ENCODE measurements around the gene COBLL1. TPM values are rescaled to one million over a fixed set of nuclear protein-coding genes. Genes with fewer than 3 reads are reported as not detected.

COBLL1 gene
- total RNA-seq, 1 experiment from 2014 or later: 16.2 TPM

DNA sequence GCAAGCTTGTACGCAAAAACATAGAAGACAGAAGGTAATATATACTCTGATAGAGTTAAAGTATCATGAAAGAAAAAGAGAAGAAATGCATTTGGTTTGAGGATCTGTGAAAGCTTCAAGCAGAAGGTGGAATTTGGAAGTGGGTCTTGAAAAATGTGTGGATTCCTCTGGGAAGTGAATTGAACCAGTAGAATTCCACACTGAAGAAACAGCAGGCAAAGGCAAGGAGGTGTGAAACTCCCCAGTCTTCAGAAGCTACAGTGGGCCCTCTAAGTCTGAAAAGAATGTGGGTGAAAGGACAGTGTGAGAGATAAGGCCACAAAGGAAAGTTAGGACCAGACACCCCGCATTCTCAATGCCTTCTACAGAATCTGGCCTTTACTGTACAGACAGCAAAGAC is 25.6 kb downstream of the COBLL1 start:
- H3K9me3 ChIP-seq (replicated peaks): no peaks in the 10 kb centered on the region
- no peaks in the 10 kb centered on the region for H3K36me3 ChIP-seq
- DNase-seq: no peak
- no peaks in the 10 kb centered on the region for H3K4me1 ChIP-seq
- no peaks in the 10 kb centered on the region for H3K27me3 ChIP-seq
- H3K4me3 ChIP-seq: no peak overlapping the region
- no peak overlapping the region for H3K27ac ChIP-seq

DNA sequence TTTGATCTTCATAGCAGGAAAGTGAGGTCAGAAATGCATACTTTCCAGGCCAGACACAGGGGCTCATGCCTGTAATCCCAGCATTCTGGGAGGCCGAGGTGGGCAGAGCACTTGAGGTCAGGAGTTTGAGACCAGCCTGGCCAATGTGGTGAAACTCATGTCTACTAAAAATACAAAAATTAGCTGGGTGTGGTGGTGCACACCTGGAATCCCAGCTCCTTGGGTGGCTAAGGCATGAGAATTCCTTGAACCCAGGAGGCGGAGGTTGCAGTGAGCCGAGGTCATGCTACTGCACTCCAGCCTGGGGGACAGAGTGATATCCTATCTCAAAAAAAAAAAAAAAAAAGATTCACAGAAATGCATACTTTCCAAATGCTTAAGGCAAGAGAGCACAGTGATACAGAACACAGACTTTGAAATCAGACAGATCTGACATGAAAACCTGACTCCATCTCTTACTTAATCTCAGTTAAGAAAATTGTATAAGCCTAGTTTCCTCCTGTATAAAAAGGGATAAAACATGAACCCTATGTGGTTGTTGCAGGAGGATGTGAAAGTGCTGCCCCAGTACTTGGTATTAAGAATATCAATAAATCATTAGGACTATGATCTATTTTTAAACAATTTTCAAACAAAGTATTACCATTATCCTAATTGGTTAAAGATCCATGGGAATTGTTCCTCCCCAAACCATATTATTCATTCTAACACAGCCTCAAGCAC is 26.4 kb downstream of the COBLL1 start:
- Histone ChIP-seq H3K4me3 (no peak overlapping the region), H3K9me3 (replicated peaks) (no peaks in the 10 kb centered on the region), H3K4me1 (no peaks in the 10 kb centered on the region), H3K36me3 (no peaks in the 10 kb centered on the region), H3K27me3 (no peaks in the 10 kb centered on the region), H3K27ac (no peak overlapping the region)
- no peak for DNase-seq

DNA sequence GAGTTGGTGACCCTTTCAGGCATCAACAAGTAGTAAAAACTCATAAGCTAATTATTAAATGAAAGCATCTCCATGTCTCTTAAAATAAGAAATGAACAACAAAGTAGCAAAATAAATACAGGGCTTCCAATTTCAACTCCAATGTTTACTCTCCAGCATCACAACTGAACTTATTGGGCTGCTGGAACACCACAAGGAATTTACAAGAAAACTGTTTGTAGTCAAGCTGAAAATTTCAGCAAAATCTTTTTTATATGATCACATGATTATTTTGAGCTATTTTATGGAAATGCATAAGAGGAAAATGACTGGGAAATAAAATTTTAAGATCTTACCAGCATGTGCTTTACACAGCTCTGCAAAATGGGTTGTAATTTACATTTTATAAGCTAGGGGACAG is 28.1 kb downstream of the COBLL1 start:
- Histone ChIP-seq H3K4me1 (peaks cover 9% of the 10 kb centered on the region), H3K9me3 (replicated peaks) (no peaks in the 10 kb centered on the region), H3K27ac (no peak overlapping the region), H3K36me3 (no peaks in the 10 kb centered on the region), H3K4me3 (no peak overlapping the region), H3K27me3 (no peaks in the 10 kb centered on the region)
- no peak for DNase-seq

DNA sequence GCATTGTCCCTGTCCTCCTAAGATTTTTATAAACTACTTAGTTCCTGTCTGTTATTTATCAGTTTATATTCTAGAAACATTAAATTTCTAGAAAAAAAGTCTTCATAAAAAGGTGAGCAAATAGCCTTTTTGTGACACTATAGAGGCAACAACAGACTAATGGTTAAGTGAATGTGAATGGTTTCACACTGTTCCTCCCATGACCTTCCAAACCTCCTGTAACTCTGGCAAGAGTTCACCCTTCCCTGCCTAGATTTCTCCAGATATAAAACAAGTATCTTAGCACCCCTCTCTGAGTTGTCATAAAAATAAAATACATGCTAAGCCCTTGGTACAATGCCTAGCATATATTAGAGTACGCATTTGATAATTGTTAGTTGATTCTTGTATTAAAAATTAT is 29.2 kb downstream of the COBLL1 start:
- H3K27ac ChIP-seq: no peak overlapping the region
- no peak overlapping the region for H3K4me3 ChIP-seq
- H3K27me3 ChIP-seq: no peaks in the 10 kb centered on the region
- H3K4me1 ChIP-seq: peaks cover 15% of the 10 kb centered on the region
- no peak for DNase-seq
- no peaks in the 10 kb centered on the region for H3K36me3 ChIP-seq
- no peaks in the 10 kb centered on the region for H3K9me3 ChIP-seq (replicated peaks)

- Histone ChIP-seq H3K27me3 (no peaks in the 10 kb centered on the region), H3K36me3 (no peaks in the 10 kb centered on the region), H3K4me1 (peaks cover 15% of the 10 kb centered on the region), H3K4me3 (no peak overlapping the region), H3K27ac (no peak overlapping the region), H3K9me3 (replicated peaks) (no peaks in the 10 kb centered on the region)
- no peak for DNase-seq
Observed at GRCh38 chr2:164811819-164812218, 29.8 kb downstream of the COBLL1 start.

- Histone ChIP-seq H3K9me3 (replicated peaks) (no peaks in the 10 kb centered on the region), H3K27ac (no peak overlapping the region), H3K36me3 (no peaks in the 10 kb centered on the region), H3K4me3 (no peak overlapping the region), H3K4me1 (peaks cover 15% of the 10 kb centered on the region), H3K27me3 (no peaks in the 10 kb centered on the region)
- DNase-seq: no peak
Observed at GRCh38 chr2:164810843-164811242, 30.8 kb downstream of the COBLL1 start.

- peaks cover 15% of the 10 kb centered on the region for H3K4me1 ChIP-seq
- H3K36me3 ChIP-seq: no peaks in the 10 kb centered on the region
- no peaks in the 10 kb centered on the region for H3K9me3 ChIP-seq (replicated peaks)
- H3K27ac ChIP-seq: peak overlapping the region; percentile 16
- H3K27me3 ChIP-seq: no peaks in the 10 kb centered on the region
- peak in 1 of 2 experiments; percentile 35 for DNase-seq
- H3K4me3 ChIP-seq: no peak overlapping the region
Observed at GRCh38 chr2:164808776-164809175, 32.8 kb downstream of the COBLL1 start.

GRCh38 chr2:164803776-164804466 is 37.7 kb downstream of the COBLL1 start:
- Histone ChIP-seq H3K27ac (no peak overlapping the region), H3K9me3 (replicated peaks) (no peaks in the 10 kb centered on the region)

DNA sequence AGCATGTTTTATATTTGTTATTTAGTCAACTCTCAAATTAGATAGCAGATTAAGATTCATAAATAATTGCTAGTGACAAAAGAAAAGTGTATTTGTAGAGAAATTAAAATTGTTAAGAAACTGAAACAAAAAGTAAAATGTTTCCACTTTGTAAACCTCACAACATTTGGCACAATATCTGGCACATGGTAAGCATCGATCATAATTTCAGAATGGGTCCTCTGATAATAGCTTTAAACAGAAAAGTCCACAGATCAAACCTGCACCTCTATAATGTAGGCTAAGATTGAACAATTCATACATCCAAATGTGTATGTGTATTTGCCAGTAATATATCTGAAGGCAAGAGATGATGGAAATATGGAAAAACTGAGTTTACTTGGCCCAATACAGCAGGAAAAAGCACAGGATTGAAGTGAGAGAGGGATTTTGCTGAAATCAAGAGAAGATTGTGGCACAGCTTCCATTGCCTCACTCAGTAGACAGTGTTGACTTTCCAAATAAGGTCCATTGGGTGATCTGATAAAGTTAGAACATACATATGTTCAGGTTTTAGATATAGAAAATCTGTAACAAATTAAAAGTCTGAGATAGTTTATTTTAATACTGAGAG is 39.4 kb downstream of the COBLL1 start:
- Histone ChIP-seq H3K4me3 (no peak overlapping the region), H3K9me3 (replicated peaks) (no peaks in the 10 kb centered on the region), H3K4me1 (no peaks in the 10 kb centered on the region), H3K27ac (no peak overlapping the region), H3K27me3 (no peaks in the 10 kb centered on the region), H3K36me3 (no peaks in the 10 kb centered on the region)
- DNase-seq: no peak

More at GRCh38 chr2:164803776-164804466, 37.7 kb downstream of the COBLL1 start:
- H3K4me3 ChIP-seq: no peak overlapping the region
- no peaks in the 10 kb centered on the region for H3K27me3 ChIP-seq
- peaks cover 10% of the 10 kb centered on the region for H3K4me1 ChIP-seq
- no peak for DNase-seq
- no peaks in the 10 kb centered on the region for H3K36me3 ChIP-seq

DNA sequence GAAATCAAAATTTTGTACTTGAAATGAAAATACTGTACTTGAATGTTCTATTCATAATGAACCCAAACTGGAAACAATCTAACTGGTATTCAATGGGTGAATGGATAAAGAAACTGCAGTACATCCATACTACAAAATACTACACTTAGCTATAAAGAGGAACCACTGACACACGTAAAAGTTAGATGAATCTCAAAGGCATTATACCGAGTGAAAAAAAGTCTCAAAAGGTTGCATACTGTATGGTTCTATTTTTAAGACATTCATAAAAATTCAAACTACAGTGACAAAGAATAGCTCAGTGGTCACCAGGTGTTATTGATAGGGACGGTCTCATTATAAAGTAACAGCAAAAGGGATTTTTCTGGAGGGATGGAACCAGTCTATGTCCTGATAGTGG is 41.1 kb downstream of the COBLL1 start:
- H3K4me1 ChIP-seq: no peaks in the 10 kb centered on the region
- H3K4me3 ChIP-seq: no peak overlapping the region
- no peaks in the 10 kb centered on the region for H3K27me3 ChIP-seq
- H3K36me3 ChIP-seq: no peaks in the 10 kb centered on the region
- H3K27ac ChIP-seq: no peak overlapping the region
- H3K9me3 ChIP-seq (replicated peaks): no peaks in the 10 kb centered on the region
- no peak for DNase-seq

DNA sequence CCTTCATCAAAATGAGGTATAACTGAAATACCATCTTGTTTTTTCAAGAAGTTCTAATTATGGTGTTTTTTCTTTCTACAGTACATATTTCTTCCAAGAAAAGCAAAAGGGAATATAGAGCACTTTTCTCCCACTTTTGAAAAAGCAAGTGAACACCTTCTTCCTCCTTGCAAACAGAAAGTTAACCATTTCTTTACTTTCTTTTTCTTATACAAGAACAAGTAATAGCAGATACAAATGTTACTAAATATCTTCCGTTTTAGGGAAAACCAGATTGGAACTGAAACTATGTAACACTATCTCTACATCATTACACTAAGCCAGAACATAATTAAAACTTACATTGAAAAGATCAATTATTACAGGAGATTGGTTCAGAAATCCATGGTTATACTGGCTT is 44.0 kb downstream of the COBLL1 start:
- Histone ChIP-seq H3K4me1 (no peaks in the 10 kb centered on the region), H3K9me3 (replicated peaks) (no peaks in the 10 kb centered on the region), H3K27me3 (no peaks in the 10 kb centered on the region), H3K36me3 (peaks cover 2% of the 10 kb centered on the region; the same call in 1 of the 2 replicates), H3K4me3 (no peak overlapping the region), H3K27ac (no peak overlapping the region)
- DNase-seq: no peak

GRCh38 chr2:164796999-164797398 is 44.6 kb downstream of the COBLL1 start:
- no peaks in the 10 kb centered on the region for H3K4me1 ChIP-seq
- no peak for DNase-seq
- H3K4me3 ChIP-seq: no peak overlapping the region
- peaks cover 2% of the 10 kb centered on the region; the same call in 1 of the 2 replicates for H3K36me3 ChIP-seq
- no peak overlapping the region for H3K27ac ChIP-seq
- H3K9me3 ChIP-seq (replicated peaks): no peaks in the 10 kb centered on the region
- no peaks in the 10 kb centered on the region for H3K27me3 ChIP-seq

- H3K27ac ChIP-seq: no peak overlapping the region
- DNase-seq: no peak
- H3K4me1 ChIP-seq: no peaks in the 10 kb centered on the region
- no peak overlapping the region for H3K4me3 ChIP-seq
- H3K9me3 ChIP-seq (replicated peaks): no peaks in the 10 kb centered on the region
- no peaks in the 10 kb centered on the region for H3K27me3 ChIP-seq
- peaks cover 2% of the 10 kb centered on the region; the same call in 1 of the 2 replicates for H3K36me3 ChIP-seq
Observed at GRCh38 chr2:164794432-164795231, 47.0 kb downstream of the COBLL1 start.

GRCh38 chr2:164794016-164794415 is 47.6 kb downstream of the COBLL1 start:
- Histone ChIP-seq H3K4me1 (no peaks in the 10 kb centered on the region), H3K4me3 (no peak overlapping the region), H3K36me3 (peaks cover 2% of the 10 kb centered on the region; the same call in 1 of the 2 replicates), H3K27ac (no peak overlapping the region), H3K9me3 (replicated peaks) (no peaks in the 10 kb centered on the region), H3K27me3 (no peaks in the 10 kb centered on the region)
- DNase-seq: no peak

DNA sequence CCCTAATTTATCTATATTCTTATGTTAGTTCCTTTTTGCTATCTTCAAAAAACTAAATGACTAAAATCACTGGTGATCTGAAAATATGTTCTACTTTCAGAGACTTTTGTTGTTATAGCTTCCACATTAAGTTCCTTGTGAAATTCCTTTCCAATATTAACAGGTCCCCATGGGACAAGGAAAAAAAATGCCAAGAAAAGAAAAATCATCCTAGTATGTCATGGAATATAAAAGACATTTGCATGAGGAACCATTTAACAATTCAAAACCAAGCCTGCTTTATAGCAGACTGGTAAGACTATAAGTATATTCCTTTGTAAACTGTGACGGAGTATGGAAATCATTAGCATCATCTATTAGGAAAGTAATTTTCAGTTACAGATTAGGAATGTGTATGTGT is 48.1 kb downstream of the COBLL1 start:
- Histone ChIP-seq H3K9me3 (replicated peaks) (no peaks in the 10 kb centered on the region), H3K36me3 (peaks cover 2% of the 10 kb centered on the region; the same call in 1 of the 2 replicates), H3K4me3 (no peak overlapping the region), H3K4me1 (no peaks in the 10 kb centered on the region), H3K27ac (no peak overlapping the region), H3K27me3 (no peaks in the 10 kb centered on the region)
- no peak for DNase-seq
